ENCODE measurements around the gene SPESP1. TPM values are rescaled to one million over a fixed set of nuclear protein-coding genes. Genes with fewer than 3 reads are reported as not detected.

The SPESP1 gene
- total and polyA plus RNA-seq, 9 of the 15 experiments (the other 6 are each of a cell fraction or from before 2014, with no cell fraction given), result not detected

GRCh38 chr15:68991723-68992122, 61.4 kb downstream of the SPESP1 start (continued):
- no peak for TF ChIP-seq DDX20 (tag; IDR thresholded peaks at IDR 0.05; ENCODE audit: low read depth)
- no peak for TF ChIP-seq XRCC3 (IDR thresholded peaks at IDR 0.05)
- peak; percentile 98 for TF ChIP-seq ZNF589 (CRISPR knock-in tag; IDR thresholded peaks at IDR 0.05; ENCODE audit: low read depth)
- peak; percentile 97 for TF ChIP-seq SMARCA4 (IDR thresholded peaks at IDR 0.05)
- TF ChIP-seq TGIF2 (CRISPR knock-in tag; IDR thresholded peaks at IDR 0.05), result no peak
- TF ChIP-seq SMAD4 (CRISPR knock-in tag; conservative IDR thresholded peaks at IDR 0.05), result peak; percentile 98
- no peak for TF ChIP-seq ZNF785 (CRISPR knock-in tag; IDR thresholded peaks at IDR 0.05)
- TF ChIP-seq ZEB2 (IDR thresholded peaks at IDR 0.05), result peak; percentile 73; the same call in 1 of the 2 replicates
- no peak for TF ChIP-seq RBM22 (IDR thresholded peaks at IDR 0.05; ENCODE audit: low read depth, low read length, poor library complexity, severe bottlenecking)
- peak; percentile 37 for TF ChIP-seq DACH1 (IDR thresholded peaks at IDR 0.05; ENCODE audit: partially characterized antibody)
- TF ChIP-seq ZKSCAN3 (CRISPR knock-in tag; IDR thresholded peaks at IDR 0.05), result no peak
- peak; percentile 74; the same call in 1 of the 2 replicates for TF ChIP-seq SMAD3 (CRISPR knock-in tag; conservative IDR thresholded peaks at IDR 0.05)
- peak; percentile 100 for TF ChIP-seq CBFA2T3 (IDR thresholded peaks at IDR 0.05)
- no peak for TF ChIP-seq TFAM (CRISPR knock-in tag; conservative IDR thresholded peaks at IDR 0.05)
- peak; percentile 99 for TF ChIP-seq GATA2 (CRISPR knock-in tag; IDR thresholded peaks at IDR 0.05)
- no peak for TF ChIP-seq E2F8 (IDR thresholded peaks at IDR 0.05; ENCODE audit: low read depth, partially characterized antibody)
- no peak for TF ChIP-seq PBX2 (CRISPR knock-in tag; IDR thresholded peaks at IDR 0.05; ENCODE audit: low read depth)
- peak; percentile 92 for TF ChIP-seq PBX2 (tag; conservative IDR thresholded peaks at IDR 0.05; ENCODE audit: low read depth)
- TF ChIP-seq, protein P1, sequence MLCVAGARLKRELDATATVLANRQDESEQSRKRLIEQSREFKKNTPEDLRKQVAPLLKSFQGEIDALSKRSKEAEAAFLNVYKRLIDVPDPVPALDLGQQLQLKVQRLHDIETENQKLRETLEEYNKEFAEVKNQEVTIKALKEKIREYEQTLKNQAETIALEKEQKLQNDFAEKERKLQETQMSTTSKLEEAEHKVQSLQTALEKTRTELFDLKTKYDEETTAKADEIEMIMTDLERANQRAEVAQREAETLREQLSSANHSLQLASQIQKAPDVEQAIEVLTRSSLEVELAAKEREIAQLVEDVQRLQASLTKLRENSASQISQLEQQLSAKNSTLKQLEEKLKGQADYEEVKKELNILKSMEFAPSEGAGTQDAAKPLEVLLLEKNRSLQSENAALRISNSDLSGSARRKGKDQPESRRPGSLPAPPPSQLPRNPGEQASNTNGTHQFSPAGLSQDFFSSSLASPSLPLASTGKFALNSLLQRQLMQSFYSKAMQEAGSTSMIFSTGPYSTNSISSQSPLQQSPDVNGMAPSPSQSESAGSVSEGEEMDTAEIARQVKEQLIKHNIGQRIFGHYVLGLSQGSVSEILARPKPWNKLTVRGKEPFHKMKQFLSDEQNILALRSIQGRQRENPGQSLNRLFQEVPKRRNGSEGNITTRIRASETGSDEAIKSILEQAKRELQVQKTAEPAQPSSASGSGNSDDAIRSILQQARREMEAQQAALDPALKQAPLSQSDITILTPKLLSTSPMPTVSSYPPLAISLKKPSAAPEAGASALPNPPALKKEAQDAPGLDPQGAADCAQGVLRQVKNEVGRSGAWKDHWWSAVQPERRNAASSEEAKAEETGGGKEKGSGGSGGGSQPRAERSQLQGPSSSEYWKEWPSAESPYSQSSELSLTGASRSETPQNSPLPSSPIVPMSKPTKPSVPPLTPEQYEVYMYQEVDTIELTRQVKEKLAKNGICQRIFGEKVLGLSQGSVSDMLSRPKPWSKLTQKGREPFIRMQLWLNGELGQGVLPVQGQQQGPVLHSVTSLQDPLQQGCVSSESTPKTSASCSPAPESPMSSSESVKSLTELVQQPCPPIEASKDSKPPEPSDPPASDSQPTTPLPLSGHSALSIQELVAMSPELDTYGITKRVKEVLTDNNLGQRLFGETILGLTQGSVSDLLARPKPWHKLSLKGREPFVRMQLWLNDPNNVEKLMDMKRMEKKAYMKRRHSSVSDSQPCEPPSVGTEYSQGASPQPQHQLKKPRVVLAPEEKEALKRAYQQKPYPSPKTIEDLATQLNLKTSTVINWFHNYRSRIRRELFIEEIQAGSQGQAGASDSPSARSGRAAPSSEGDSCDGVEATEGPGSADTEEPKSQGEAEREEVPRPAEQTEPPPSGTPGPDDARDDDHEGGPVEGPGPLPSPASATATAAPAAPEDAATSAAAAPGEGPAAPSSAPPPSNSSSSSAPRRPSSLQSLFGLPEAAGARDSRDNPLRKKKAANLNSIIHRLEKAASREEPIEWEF (CRISPR knock-in tag; IDR thresholded peaks at IDR 0.05), result no peak
- TF ChIP-seq SIX5 (IDR thresholded peaks at IDR 0.05; ENCODE audit: borderline replicate concordance in 1 of 2, insufficient read depth in 1 of 2, low read depth in 1 of 2, low read length in 2 of 2), result no peak
- TF ChIP-seq TBP (optimal IDR thresholded peaks at IDR 0.05; ENCODE audit: low read depth, low read length), result no peak

Measured in K562 (cell line).